AG09309 (cell line): ENCODE measurements around the gene MAB21L1.

Source experiments
- DNase-seq: peaks from one replicate; pipeline ENCODE4 v3.0.0-alpha.2; 2010; ENCODE audit warnings: low read depth
- H3K4me3 ChIP-seq: 2 replicates; pipeline ENCODE4 v1.5.1; 2011; ENCODE audit warnings: mild to moderate bottlenecking, low read depth, low read length, moderate library complexity; ENCODE audit not compliant: control insufficient read depth
- TF ChIP-seq, protein P1 (sequence below): IDR thresholded peaks from 2 replicates; pipeline ENCODE4 v1.5.1; 2011; ENCODE audit warnings: mild to moderate bottlenecking, low read depth, low read length, inconsistent platforms; ENCODE audit not compliant: insufficient read depth, control insufficient read depth; ENCODE audit errors: missing control alignments

MAB21L1 gene

DNA sequence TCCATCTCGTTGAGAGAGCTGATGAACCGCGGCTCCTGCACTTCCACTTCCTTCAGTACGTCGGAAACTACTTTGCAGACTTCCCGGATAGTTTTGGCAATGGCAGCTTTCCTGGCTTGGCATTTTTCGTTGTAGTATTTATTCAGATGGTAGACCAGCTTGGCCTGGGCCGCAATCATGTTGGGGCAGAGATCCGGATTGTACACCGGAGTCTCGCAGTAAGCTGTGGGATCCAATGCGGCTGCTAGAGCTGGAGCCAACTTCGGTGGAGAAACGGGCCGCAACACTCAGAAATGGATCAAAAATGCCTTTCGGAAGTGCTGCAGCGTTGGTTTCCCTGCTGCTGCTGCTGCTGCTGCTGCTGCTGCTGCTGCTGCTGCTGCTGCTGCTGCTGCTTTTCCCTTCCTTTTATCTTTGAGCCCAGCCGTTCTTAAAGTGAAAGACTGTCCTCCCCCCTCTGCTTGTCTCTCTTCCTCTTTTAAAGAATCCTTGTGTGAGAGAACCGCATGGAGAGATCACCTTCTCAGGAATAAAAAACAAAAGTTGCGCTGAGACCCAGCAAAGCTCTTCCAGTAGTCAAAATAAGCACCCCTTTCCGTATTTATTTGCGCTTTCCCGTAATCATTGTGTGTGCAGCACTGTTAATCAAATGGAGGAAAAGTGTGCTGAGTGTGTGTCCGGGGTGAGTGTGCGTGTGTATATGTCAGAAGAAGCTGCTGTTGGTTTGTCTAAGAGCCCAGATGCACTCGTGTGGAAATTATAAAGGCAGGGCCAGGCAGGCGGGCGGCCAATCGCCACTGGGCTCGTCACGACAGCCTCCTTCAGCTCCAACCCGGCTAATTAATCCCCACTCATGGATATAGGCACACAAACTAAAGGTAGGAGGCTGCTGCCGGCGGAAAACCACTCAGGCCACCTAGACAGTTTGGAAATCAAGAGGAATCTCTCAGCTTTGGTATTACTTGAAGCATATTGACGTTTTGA is at the start of gene MAB21L1:
TSS of gene MAB21L1 (minus strand) at position 730 of the 984 bp plus-strand sequence. CDS start at position 179, 551 bp downstream.
- no peak for DNase-seq
- H3K4me3 ChIP-seq: peak within 1 kb of the TSS; percentile 46

DNA sequence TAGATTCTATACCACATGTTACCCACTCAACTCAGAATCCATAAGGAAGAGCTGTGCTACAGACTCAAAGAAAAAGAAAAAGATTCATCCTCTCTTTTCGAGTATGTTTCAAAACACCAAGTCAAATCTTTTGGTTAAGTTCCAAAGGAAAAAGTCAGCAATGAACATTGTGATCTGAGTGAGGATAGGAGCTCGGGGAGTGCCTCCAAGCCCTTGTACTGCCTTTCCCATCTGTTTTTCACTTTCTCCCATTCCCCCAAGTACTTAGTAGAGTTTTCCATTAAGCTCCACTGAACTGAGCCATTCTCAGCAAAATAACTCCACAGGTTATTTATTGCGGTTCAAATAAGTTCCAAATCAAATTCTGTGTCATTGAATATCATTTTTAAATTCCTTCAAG is 47.7 kb upstream of the MAB21L1 start:
- TF ChIP-seq, protein P1, sequence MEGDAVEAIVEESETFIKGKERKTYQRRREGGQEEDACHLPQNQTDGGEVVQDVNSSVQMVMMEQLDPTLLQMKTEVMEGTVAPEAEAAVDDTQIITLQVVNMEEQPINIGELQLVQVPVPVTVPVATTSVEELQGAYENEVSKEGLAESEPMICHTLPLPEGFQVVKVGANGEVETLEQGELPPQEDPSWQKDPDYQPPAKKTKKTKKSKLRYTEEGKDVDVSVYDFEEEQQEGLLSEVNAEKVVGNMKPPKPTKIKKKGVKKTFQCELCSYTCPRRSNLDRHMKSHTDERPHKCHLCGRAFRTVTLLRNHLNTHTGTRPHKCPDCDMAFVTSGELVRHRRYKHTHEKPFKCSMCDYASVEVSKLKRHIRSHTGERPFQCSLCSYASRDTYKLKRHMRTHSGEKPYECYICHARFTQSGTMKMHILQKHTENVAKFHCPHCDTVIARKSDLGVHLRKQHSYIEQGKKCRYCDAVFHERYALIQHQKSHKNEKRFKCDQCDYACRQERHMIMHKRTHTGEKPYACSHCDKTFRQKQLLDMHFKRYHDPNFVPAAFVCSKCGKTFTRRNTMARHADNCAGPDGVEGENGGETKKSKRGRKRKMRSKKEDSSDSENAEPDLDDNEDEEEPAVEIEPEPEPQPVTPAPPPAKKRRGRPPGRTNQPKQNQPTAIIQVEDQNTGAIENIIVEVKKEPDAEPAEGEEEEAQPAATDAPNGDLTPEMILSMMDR: no peak
- no peak for DNase-seq
- H3K4me3 ChIP-seq: no peak overlapping the region

More for the DNA sequence above, at the start of gene MAB21L1:
- TF ChIP-seq, protein P1: no peak

DNA sequence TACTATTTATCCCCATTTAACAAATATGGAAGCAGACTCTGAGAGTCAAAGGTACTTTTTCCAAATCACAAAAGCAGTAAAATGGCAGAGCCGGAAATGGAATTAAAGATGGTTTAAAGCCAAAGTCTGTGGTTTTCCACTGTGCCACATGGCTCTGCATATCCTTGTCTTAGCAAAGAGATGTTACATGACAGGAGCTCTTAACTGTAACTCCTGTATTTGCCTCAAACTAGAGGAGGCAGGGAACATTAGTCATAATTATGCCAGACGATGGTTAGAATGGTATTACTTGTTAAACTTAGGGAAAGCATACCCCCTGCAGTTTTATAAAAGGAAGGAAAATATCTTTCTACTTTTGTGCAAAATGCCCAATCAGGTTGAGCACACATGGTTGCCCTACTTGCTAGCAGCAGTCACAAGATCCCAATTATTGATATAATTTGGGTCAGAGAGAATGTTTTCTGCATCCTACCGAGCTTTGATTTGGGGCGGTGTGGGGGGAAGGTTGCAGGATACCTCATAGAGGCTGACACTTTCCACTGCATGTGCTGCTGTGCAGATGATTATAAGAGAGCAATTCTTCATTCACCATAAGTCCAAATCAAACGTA is 42.0 kb upstream of the MAB21L1 start:
- TF ChIP-seq, protein P1: no peak
- H3K4me3 ChIP-seq: no peak overlapping the region
- DNase-seq: peak; percentile 44

DNA sequence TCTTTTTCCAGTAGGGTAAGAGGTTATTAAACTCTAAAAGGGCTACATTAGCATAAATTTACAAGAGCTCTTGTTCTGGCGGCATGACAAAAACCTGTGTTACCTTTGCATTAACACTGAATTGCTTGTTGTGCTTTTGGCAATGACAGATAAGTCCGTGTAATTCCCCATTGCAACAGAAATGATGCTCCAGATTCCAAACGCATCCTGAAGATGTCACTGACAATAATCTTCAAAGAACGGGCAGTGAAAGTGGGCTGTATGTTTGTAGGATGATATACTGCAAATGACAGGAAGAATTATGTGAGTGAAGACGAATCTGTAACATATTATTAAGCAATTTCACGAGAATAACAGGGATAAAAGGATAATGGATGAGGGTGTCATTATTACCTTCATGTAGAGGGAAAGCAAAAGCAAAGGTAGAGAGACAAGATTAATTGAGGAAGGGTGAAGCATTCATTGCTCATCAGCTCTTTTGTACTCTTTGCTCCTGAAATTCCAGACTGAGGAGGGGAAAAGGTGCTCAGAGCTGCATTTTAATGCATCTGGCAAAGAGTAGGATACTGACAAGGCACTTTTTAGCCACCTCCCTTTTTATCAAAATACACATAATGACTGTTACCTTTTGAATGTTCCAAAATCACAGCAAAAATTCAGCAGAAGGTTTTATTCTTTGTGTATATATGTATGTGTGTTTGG is 38.5 kb upstream of the MAB21L1 start:
- H3K4me3 ChIP-seq: no peak overlapping the region
- DNase-seq: no peak
- TF ChIP-seq, protein P1: no peak

DNA sequence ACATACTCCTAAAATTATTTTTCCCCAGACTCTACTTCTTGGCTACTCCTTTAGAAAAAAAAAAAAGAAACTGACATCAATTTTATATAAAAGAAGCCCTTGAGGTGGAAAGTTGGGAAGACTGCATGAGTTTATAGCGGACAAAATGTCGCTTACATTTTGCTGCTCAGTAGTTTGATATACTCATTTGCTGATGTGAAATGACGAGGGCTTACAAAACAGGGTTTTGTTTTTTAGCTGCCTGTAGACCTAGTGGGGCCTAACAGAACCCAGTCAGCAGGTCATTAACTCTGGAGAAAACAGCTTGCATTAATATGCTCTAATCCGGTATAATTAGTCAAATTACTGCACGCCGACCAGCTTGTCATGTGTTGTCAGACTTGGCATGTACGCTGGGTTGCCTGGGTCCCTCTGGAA is 37.6 kb upstream of the MAB21L1 start:
- TF ChIP-seq, protein P1: no peak
- no peak overlapping the region for H3K4me3 ChIP-seq
- no peak for DNase-seq

DNA sequence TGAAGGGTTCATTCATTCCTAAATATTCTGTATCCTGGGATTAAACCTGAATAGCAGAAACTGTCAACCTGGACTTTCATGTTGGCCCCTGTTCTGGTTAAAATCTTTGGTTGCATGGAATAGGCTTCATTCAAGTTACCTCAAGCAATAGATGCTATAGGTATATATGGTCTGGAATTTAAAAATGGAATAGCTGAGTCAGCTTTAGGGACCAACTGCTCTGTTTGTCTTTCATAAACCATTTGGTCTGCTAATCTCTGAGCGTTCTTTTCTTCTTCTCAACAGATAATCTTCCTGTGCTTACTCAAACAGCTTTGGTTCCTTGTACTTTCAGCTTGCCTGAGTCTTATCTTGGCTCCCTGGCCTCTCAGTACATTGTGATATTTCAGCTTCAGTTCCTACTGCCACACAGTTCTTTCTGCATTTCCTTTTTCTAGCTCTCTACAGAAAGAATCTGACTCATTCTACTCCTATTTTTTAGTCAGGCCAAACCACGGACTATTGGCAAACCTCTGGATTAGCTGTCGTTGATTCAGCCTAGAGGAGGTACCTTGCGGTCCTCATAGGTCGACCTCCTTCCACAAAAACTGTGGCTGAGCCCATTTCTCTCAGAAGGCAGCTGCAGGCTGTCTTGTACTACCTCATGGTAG is 35.9 kb upstream of the MAB21L1 start:
- no peak overlapping the region for H3K4me3 ChIP-seq
- peak; percentile 91 for DNase-seq
- TF ChIP-seq, protein P1: no peak
